Stimulated activated CD4-positive, alpha-beta T cell treated with anti-CD3 and anti-CD28 coated beads, Interleukin-1b, Interleukin-23, amount 100 ng/mL, for 1 hour (primary cell): Measurements from ENCODE around the gene PPP1R14C.

Experiments
- DNase-seq, 2 donors: peaks; one replicate each; pipeline ENCODE4 v3.0.0-alpha.2; 2020; ENCODE audit warnings: low read depth in 2 of 2

PPP1R14C gene

GRCh38 chr6:150271501-150272263 is 128.8 kb downstream of the PPP1R14C start:
- DNase-seq = no peak

GRCh38 chr6:150272264-150272975 is 129.6 kb downstream of the PPP1R14C start:
- DNase-seq = no peak

GRCh38 chr6:150272976-150273315 is 130.1 kb downstream of the PPP1R14C start:
- DNase-seq = no peak

GRCh38 chr6:150273457-150274309 is 130.8 kb downstream of the PPP1R14C start:
- DNase-seq = no peak

- no peak for DNase-seq
Observed at GRCh38 chr6:150275489-150275888, 132.6 kb downstream of the PPP1R14C start.

GRCh38 chr6:150276168-150276936 is 133.5 kb downstream of the PPP1R14C start:
- no peak for DNase-seq

GRCh38 chr6:150276937-150277742 is 134.3 kb downstream of the PPP1R14C start:
- no peak for DNase-seq

- DNase-seq = no peak
Observed at GRCh38 chr6:150279533-150279932, 136.7 kb downstream of the PPP1R14C start.

- DNase-seq = no peak
Observed at GRCh38 chr6:150280703-150281102, 137.9 kb downstream of the PPP1R14C start.

GRCh38 chr6:150281767-150282166 is 138.9 kb downstream of the PPP1R14C start:
- no peak for DNase-seq

- DNase-seq = no peak
Observed at GRCh38 chr6:150282806-150283205, 140.0 kb downstream of the PPP1R14C start.

GRCh38 chr6:150286460-150286859 is 143.6 kb downstream of the PPP1R14C start:
- DNase-seq = no peak

GRCh38 chr6:150286912-150287311 is 144.1 kb downstream of the PPP1R14C start:
- DNase-seq = no peak

- DNase-seq = no peak
Observed at GRCh38 chr6:150288456-150288855, 145.6 kb downstream of the PPP1R14C start.

- DNase-seq = no peak
Observed at GRCh38 chr6:150289454-150290071, 146.7 kb downstream of the PPP1R14C start.

GRCh38 chr6:150290429-150290828 is 147.6 kb downstream of the PPP1R14C start:
- DNase-seq = no peak

- DNase-seq = no peak
Observed at GRCh38 chr6:150291968-150292710, 149.3 kb downstream of the PPP1R14C start.

GRCh38 chr6:150293019-150293418 is 150.2 kb downstream of the PPP1R14C start:
- no peak for DNase-seq

- no peak for DNase-seq
Observed at GRCh38 chr6:150293423-150294173, 150.8 kb downstream of the PPP1R14C start.
